ENCODE results near the gene HK2.
A peak's percentile ranks its signal among the peaks of the same experiment; 100 is the strongest.

Gene HK2

GRCh38 chr2:74841641-74842040, 7.7 kb downstream of the HK2 start:
- TF ChIP-seq CTCF (IDR thresholded peaks at IDR 0.05) = no peak
- no peaks in the 10 kb centered on the region for H3K27me3 ChIP-seq
- intact Hi-C loops (cut with DNase I; ENCODE audit: low total_unique reads) = no loop called here
- no peak overlapping the region for H3K27ac ChIP-seq
- DNase-seq = no peak
- H3K9me3 ChIP-seq = no peaks in the 10 kb centered on the region
- peaks cover 0 to 55% (median 39%) of the 10 kb centered on the region in 4 donors for H3K4me1 ChIP-seq
- no peak overlapping the region for H3K4me3 ChIP-seq
- no peaks in the 10 kb centered on the region for H3K36me3 ChIP-seq

- intact Hi-C loops (cut with DNase I; ENCODE audit: low total_unique reads) = no loop called here
- no peak for TF ChIP-seq CTCF (IDR thresholded peaks at IDR 0.05)
- no peaks in the 10 kb centered on the region for H3K27me3 ChIP-seq
- no peaks in the 10 kb centered on the region for H3K9me3 ChIP-seq
- peak overlapping the region; percentile 80 to 81 for H3K27ac ChIP-seq
- no peak for DNase-seq
- H3K36me3 ChIP-seq = no peaks in the 10 kb centered on the region
- H3K4me3 ChIP-seq = no peak overlapping the region
- H3K4me1 ChIP-seq = peaks cover 0 to 47% (median 40%) of the 10 kb centered on the region in 4 donors
Measured at GRCh38 chr2:74843433-74843832, 9.5 kb downstream of the HK2 start.

DNA sequence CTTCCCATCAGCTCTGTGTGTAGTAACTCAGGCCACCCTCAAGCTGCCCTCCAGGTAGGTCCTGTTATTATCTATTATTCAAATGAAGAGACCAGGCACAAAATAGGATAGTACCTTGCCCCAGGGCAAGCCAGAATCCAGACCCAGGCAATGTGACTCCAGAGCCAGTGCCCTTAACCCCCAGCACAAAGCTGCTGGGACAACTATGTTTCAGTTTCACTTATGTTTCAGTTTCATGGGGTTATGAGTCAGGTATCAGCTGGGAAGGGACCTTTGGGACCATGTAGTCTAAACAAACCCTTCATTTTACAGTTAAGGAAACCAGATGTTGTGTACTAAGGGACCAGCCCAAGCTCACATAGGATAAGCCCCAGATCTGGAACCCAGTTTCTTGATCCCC, 10.0 kb downstream of the HK2 start:
- no peak for DNase-seq
- peak overlapping the region; percentile 80 to 81 for H3K27ac ChIP-seq
- no peaks in the 10 kb centered on the region for H3K36me3 ChIP-seq
- no peak for TF ChIP-seq CTCF (IDR thresholded peaks at IDR 0.05)
- H3K27me3 ChIP-seq = no peaks in the 10 kb centered on the region
- H3K4me3 ChIP-seq = no peak overlapping the region
- intact Hi-C loops (cut with DNase I; ENCODE audit: low total_unique reads) = no loop called here
- no peaks in the 10 kb centered on the region for H3K9me3 ChIP-seq
- peaks cover 0 to 50% (median 42%) of the 10 kb centered on the region in 4 donors for H3K4me1 ChIP-seq

- intact Hi-C loops (cut with DNase I; ENCODE audit: low total_unique reads) = no loop called here
- Histone ChIP-seq H3K4me1 (peaks cover 0 to 52% (median 48%) of the 10 kb centered on the region in 4 donors), H3K36me3 (no peaks in the 10 kb centered on the region), H3K27me3 (no peaks in the 10 kb centered on the region), H3K9me3 (no peaks in the 10 kb centered on the region), H3K27ac (peak overlapping the region; percentile 80 to 81), H3K4me3 (no peak overlapping the region)
- DNase-seq = peak in 1 of 2 donors; percentile 1
- no peak for TF ChIP-seq CTCF (IDR thresholded peaks at IDR 0.05)
Measured at GRCh38 chr2:74844752-74845151, 10.8 kb downstream of the HK2 start.

DNA sequence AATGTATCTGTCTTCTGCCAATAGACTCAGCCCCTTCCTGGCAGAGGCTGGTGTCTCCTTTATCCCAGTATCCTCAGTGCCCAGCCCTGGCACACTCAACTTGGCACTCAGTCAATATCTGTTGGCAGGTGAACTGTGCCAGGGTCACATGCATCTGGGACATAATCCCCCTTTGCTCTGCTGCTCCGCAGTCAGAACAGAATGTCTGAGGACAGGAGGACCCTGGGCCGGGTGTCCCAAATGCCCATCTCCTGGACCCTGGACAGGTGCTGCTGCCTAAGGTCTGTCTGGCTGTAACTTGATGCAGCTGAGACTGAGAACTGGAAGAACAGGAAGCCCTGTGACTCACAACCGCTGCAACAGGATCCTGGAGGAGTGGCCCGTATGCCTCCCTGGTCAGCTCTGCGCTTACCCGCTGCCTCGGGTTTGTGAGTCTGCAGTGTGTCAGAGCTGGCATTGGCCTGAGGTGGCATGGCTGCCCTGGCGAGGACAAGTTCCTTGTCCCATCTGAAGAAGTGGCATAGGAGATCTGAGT, 11.4 kb downstream of the HK2 start:
- no peak for TF ChIP-seq CTCF (IDR thresholded peaks at IDR 0.05)
- no peaks in the 10 kb centered on the region for H3K9me3 ChIP-seq
- no peak overlapping the region for H3K4me3 ChIP-seq
- no peaks in the 10 kb centered on the region for H3K27me3 ChIP-seq
- intact Hi-C loops (cut with DNase I; ENCODE audit: low total_unique reads) = no loop called here
- peaks cover 0 to 55% (median 48%) of the 10 kb centered on the region in 4 donors for H3K4me1 ChIP-seq
- no peaks in the 10 kb centered on the region for H3K36me3 ChIP-seq
- DNase-seq = peak; percentile 84 to 94
- H3K27ac ChIP-seq = peak overlapping the region; percentile 80 to 81

GRCh38 chr2:74845991-74846390, 12.1 kb downstream of the HK2 start:
- Histone ChIP-seq H3K4me3 (no peak overlapping the region), H3K27me3 (no peaks in the 10 kb centered on the region), H3K36me3 (no peaks in the 10 kb centered on the region), H3K27ac (peak overlapping the region; percentile 80 to 81), H3K4me1 (peaks cover 0 to 58% (median 50%) of the 10 kb centered on the region in 4 donors), H3K9me3 (no peaks in the 10 kb centered on the region)
- no peak for TF ChIP-seq CTCF (IDR thresholded peaks at IDR 0.05)
- no peak for DNase-seq
- intact Hi-C loops (cut with DNase I; ENCODE audit: low total_unique reads) = no loop called here

All from tibial artery (tissue), 4 donors.